ENCODE measurements around the gene UGT3A2. TPM values are rescaled to one million over a fixed set of nuclear protein-coding genes. Genes with fewer than 3 reads are reported as not detected.

UGT3A2 gene
- total and polyA plus RNA-seq, 2 experiments from 2014 or later: 17.2 to 27.0 TPM

GRCh38 chr5:36045895-36046294, 20.8 kb downstream of the UGT3A2 start (continued):
- TF ChIP-seq REST (IDR thresholded peaks at IDR 0.05; ENCODE audit: unreplicated experiment): no peak
- TF ChIP-seq ZNF114 (CRISPR knock-in tag; IDR thresholded peaks at IDR 0.05): no peak
- TF ChIP-seq JUNB (IDR thresholded peaks at IDR 0.05; ENCODE audit: unreplicated experiment): no peak
- no peak for TF ChIP-seq STAT1 (IDR thresholded peaks at IDR 0.05; ENCODE audit: unreplicated experiment)
- TF ChIP-seq POLR2AphosphoS5 (IDR thresholded peaks at IDR 0.05; ENCODE audit: low read depth): no peak
- TF ChIP-seq CTCF (conservative IDR thresholded peaks at IDR 0.05; ENCODE audit: low read depth in 2 of 2): no peak
- no peak for TF ChIP-seq ETS1 (IDR thresholded peaks at IDR 0.05)

GRCh38 chr5:36041537-36041845, 25.2 kb downstream of the UGT3A2 start:
- Histone ChIP-seq H4K20me1 (replicated peaks; ENCODE audit: insufficient read depth) (no peaks in the 10 kb centered on the region; the same call in 1 of the 2 replicates), H3K36me3 (ENCODE audit: insufficient read depth) (no peaks in the 10 kb centered on the region), H2AFZ (no peak overlapping the region), H3K9me2 (ENCODE audit: insufficient read depth) (0 out of 2 replicates have a peak, but pooled peaks cover 4% of the 10 kb centered on the region), H3K4me3 (no peak overlapping the region), H3K4me1 (ENCODE audit: insufficient read depth) (peaks cover 9% of the 10 kb centered on the region), H3K79me2 (replicated peaks; ENCODE audit: insufficient read depth) (no peaks in the 10 kb centered on the region), H3F3A (replicated peaks; ENCODE audit: low read depth) (no peaks in the 10 kb centered on the region), H3K27ac (ENCODE audit: low read depth) (no peak overlapping the region), H3K27me3 (ENCODE audit: insufficient read depth) (no peaks in the 10 kb centered on the region), H3K4me2 (peak overlapping the region; percentile 60)
- H3K9me3 Mint-ChIP-seq: no peaks in the 10 kb centered on the region
- H3K36me3 Mint-ChIP-seq (ENCODE audit: low read depth): peaks cover 9% of the 10 kb centered on the region; the same call in 2 of the 3 replicates
- H3K4me1 Mint-ChIP-seq: peaks cover 13% of the 10 kb centered on the region
- ATAC-seq (peak; percentile 86), DNase-seq (ENCODE audit: low spot score) (peak; percentile 68)
- H3K27ac Mint-ChIP-seq: no peak overlapping the region; the same call in 1 of the 2 replicates
- peaks cover 3% of the 10 kb centered on the region for H3K27me3 Mint-ChIP-seq (ENCODE audit: insufficient read depth, low read depth, poor library complexity)
- no peak overlapping the region for H3K4me3 Mint-ChIP-seq
- peak; percentile 59 to 85 for TF ChIP-seq CTCF (conservative IDR thresholded peaks at IDR 0.05; ENCODE audit: low read depth in 2 of 2)
- TF ChIP-seq CREB1 (CRISPR knock-in tag; IDR thresholded peaks at IDR 0.05; ENCODE audit: low read depth): no peak
